Measurements from ENCODE around the gene DEDD. TPM values are rescaled to one million over a fixed set of nuclear protein-coding genes. Genes with fewer than 3 reads are reported as not detected.

Gene DEDD
- total and polyA plus RNA-seq, 10 of the 15 experiments (the other 5 are each of a cell fraction or from before 2014, with no cell fraction given), result 13.6 to 33.9 (median 30.3) TPM

- TF ChIP-seq E4F1 (IDR thresholded peaks at IDR 0.05; ENCODE audit: borderline replicate concordance, partially characterized antibody) (no peak), EP300 (IDR thresholded peaks at IDR 0.05; ENCODE audit: borderline replicate concordance in 1 of 2, control insufficient read depth in 1 of 2, low read depth in 2 of 2, low read length in 2 of 2) (peak; percentile 59 to 79; a peak in 2 of 4 replicates), PRDM15 (CRISPR knock-in tag; IDR thresholded peaks at IDR 0.05) (no peak), FOS (IDR thresholded peaks at IDR 0.05; ENCODE audit: borderline replicate concordance, extremely low read depth, insufficient read length) (no peak), RUNX3 (IDR thresholded peaks at IDR 0.05; ENCODE audit: low read length) (peak; percentile 78), SPI1 (IDR thresholded peaks at IDR 0.05; ENCODE audit: borderline replicate concordance, insufficient read depth, low read depth, low read length) (peak; percentile 93), MTA3 (IDR thresholded peaks at IDR 0.05; ENCODE audit: borderline replicate concordance, low read length) (peak; percentile 46; the same call in 1 of the 2 replicates), EED (IDR thresholded peaks at IDR 0.05; ENCODE audit: low read depth) (peak; percentile 90), GATAD2B (conservative IDR thresholded peaks at IDR 0.05; ENCODE audit: low read depth) (0 out of 2 replicates have a peak, but pooled peaks have one; percentile 44), MEF2A (IDR thresholded peaks at IDR 0.05; ENCODE audit: insufficient read depth, low read depth, low read length) (peak; percentile 25; the same call in 1 of the 2 replicates), BMI1 (IDR thresholded peaks at IDR 0.05; ENCODE audit: borderline replicate concordance) (0 out of 2 replicates have a peak, but pooled peaks have one; percentile 13), ATF7 (IDR thresholded peaks at IDR 0.05; ENCODE audit: low read depth) (peak; percentile 74), PML (IDR thresholded peaks at IDR 0.05; ENCODE audit: low read length) (no peak), SMC3 (IDR thresholded peaks at IDR 0.05; ENCODE audit: borderline replicate concordance, low read length) (peak; percentile 21; the same call in 1 of the 2 replicates), DPF2 (IDR thresholded peaks at IDR 0.05) (peak; percentile 91), NBN (IDR thresholded peaks at IDR 0.05) (peak; percentile 78), TAF1 (IDR thresholded peaks at IDR 0.05; ENCODE audit: borderline replicate concordance, low read depth, low read length) (no peak), ZZZ3 (IDR thresholded peaks at IDR 0.05; ENCODE audit: control insufficient read depth, insufficient read length, low read depth) (peak; percentile 37), PKNOX1 (IDR thresholded peaks at IDR 0.05) (peak; percentile 75), ZSCAN29 (IDR thresholded peaks at IDR 0.05) (0 out of 2 replicates have a peak, but pooled peaks have one; percentile 16), POU2F2 (IDR thresholded peaks at IDR 0.05; ENCODE audit: borderline replicate concordance, low read depth, low read length) (peak; percentile 60; the same call in 1 of the 3 replicates)
Observed at GRCh38 chr1:161096015-161096414, 36.5 kb downstream of the DEDD start (continued).

All from GM12878 (cell line).